PC-9 (cell line): ENCODE data around the gene CST6.

Experiments
- CTCF ChIP-seq: fragments of 200-600 bp; sonication (generic); conservative IDR thresholded peaks from 2 replicates; pipeline ENCODE4 v1.6.1; 2017; ENCODE audit warnings: mixed run types, antibody characterized with exemption, mild to moderate bottlenecking, moderate library complexity
- EZH2 ChIP-seq: fragments of 200-600 bp; sonication (generic); IDR thresholded peaks from 2 replicates; pipeline ENCODE4 v1.8.0; 2017; ENCODE audit warnings: antibody characterized with exemption, low read depth

GRCh38 chr11:66014804-66015453 is 3.1 kb downstream of the CST6 start:
- no peak for TF ChIP-seq CTCF
- TF ChIP-seq EZH2: no peak
